ENCODE data around the gene PHOSPHO1.

Gene PHOSPHO1

GRCh38 chr17:49217651-49218413 is 12.8 kb downstream of the PHOSPHO1 start:
- DNase-seq, result peak; percentile 74

- no peak for DNase-seq
Observed at GRCh38 chr17:49216953-49217650, 13.5 kb downstream of the PHOSPHO1 start.

- no peak for DNase-seq
Observed at GRCh38 chr17:49216482-49216881, 14.1 kb downstream of the PHOSPHO1 start.

- DNase-seq, result no peak
Observed at GRCh38 chr17:49214676-49215360, 15.8 kb downstream of the PHOSPHO1 start.

GRCh38 chr17:49213847-49214246 is 16.7 kb downstream of the PHOSPHO1 start:
- no peak for DNase-seq

- no peak for DNase-seq
Observed at GRCh38 chr17:49213399-49213798, 17.2 kb downstream of the PHOSPHO1 start.

- peak; percentile 87 for DNase-seq
Observed at GRCh38 chr17:49210158-49211029, 20.2 kb downstream of the PHOSPHO1 start, which contains the start of the genes ABI3 and GNGT2. Gene ABI3 (plus strand): TSS chr17:49210707. CDS start chr17:49210725, 18 bp downstream. Gene GNGT2 (minus strand): TSS chr17:49210574. CDS start chr17:49207422, 3,152 bp downstream.

GRCh38 chr17:49209061-49209571 is 21.5 kb downstream of the PHOSPHO1 start:
- DNase-seq, result no peak

- no peak for DNase-seq
Observed at GRCh38 chr17:49204516-49204915, 26.1 kb downstream of the PHOSPHO1 start.

GRCh38 chr17:49203796-49204195 is 26.8 kb downstream of the PHOSPHO1 start:
- no peak for DNase-seq

GRCh38 chr17:49201481-49201927 is 29.1 kb downstream of the PHOSPHO1 start:
- no peak for DNase-seq

- no peak for DNase-seq
Observed at GRCh38 chr17:49200423-49201083, 30.0 kb downstream of the PHOSPHO1 start.

- DNase-seq, result no peak
Observed at GRCh38 chr17:49198211-49198610, 32.4 kb downstream of the PHOSPHO1 start.

- no peak for DNase-seq
Observed at GRCh38 chr17:49197346-49197998, 33.1 kb downstream of the PHOSPHO1 start.

GRCh38 chr17:49196520-49196919 is 34.1 kb downstream of the PHOSPHO1 start:
- no peak for DNase-seq

GRCh38 chr17:49195751-49196150 is 34.8 kb downstream of the PHOSPHO1 start:
- DNase-seq, result peak; percentile 49

GRCh38 chr17:49194297-49194607 is 36.3 kb downstream of the PHOSPHO1 start:
- no peak for DNase-seq

- DNase-seq, result peak; percentile 47
Observed at GRCh38 chr17:49193513-49194296, 36.9 kb downstream of the PHOSPHO1 start.

GRCh38 chr17:49191917-49192741 is 38.5 kb downstream of the PHOSPHO1 start:
- peak; percentile 89 for DNase-seq

Data from activated CD4-positive, alpha-beta T cell treated with anti-CD3 and anti-CD28 coated beads, Interleukin-2, amount 50 U/mL, for 16 hours (primary cell).